Right renal cortex interstitium (tissue), 3 donors: Measurements from ENCODE around the gene ARMC9. TPM values are rescaled to one million over a fixed set of nuclear protein-coding genes. Genes with fewer than 3 reads are reported as not detected.
"Not testable (repeated sequence)": the region's sequence is repeated elsewhere in the genome, so short reads cannot be mapped to it uniquely, and the experiment has no call there.

Source experiments
- DNase-seq, 3 donors: peaks; one replicate each; pipeline ENCODE4 v3.0.0-alpha.2; 2013; ENCODE audit warnings: low read depth in 3 of 3, low spot score in 2 of 3
- polyA plus RNA-seq, 3 donors: library from polyadenylated mRNA; unstranded; fragments of 120-200 nt; gene quantifications; one replicate each; pipeline ENCODE4 v1.2.1, GENCODE V29; 2013; ENCODE audit not compliant: insufficient read length in 3 of 3

Gene ARMC9, protein sequence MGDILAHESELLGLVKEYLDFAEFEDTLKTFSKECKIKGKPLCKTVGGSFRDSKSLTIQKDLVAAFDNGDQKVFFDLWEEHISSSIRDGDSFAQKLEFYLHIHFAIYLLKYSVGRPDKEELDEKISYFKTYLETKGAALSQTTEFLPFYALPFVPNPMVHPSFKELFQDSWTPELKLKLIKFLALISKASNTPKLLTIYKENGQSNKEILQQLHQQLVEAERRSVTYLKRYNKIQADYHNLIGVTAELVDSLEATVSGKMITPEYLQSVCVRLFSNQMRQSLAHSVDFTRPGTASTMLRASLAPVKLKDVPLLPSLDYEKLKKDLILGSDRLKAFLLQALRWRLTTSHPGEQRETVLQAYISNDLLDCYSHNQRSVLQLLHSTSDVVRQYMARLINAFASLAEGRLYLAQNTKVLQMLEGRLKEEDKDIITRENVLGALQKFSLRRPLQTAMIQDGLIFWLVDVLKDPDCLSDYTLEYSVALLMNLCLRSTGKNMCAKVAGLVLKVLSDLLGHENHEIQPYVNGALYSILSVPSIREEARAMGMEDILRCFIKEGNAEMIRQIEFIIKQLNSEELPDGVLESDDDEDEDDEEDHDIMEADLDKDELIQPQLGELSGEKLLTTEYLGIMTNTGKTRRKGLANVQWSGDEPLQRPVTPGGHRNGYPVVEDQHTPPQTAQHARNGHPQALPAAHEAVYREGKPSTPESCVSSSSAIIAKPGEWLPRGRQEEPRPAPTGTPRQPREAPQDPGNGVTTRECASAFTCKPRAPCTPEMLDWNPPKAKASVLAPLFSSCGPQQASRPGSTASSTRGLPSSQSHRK
- 10 to 100 TPM; 24.1 to 29.2 (median 26.5) TPM for polyA plus RNA-seq

GRCh38 chr2:231198291-231199173 is at the start of gene ARMC9:
TSS of gene ARMC9 (plus strand) at chr2:231198631. CDS start at chr2:231206239, 7,608 bp downstream.
- DNase-seq = peak in 2 of 3 donors; percentile 72 to 81

GRCh38 chr2:231152800-231153557 is 45.5 kb upstream of the ARMC9 start:
- no peak for DNase-seq

DNA sequence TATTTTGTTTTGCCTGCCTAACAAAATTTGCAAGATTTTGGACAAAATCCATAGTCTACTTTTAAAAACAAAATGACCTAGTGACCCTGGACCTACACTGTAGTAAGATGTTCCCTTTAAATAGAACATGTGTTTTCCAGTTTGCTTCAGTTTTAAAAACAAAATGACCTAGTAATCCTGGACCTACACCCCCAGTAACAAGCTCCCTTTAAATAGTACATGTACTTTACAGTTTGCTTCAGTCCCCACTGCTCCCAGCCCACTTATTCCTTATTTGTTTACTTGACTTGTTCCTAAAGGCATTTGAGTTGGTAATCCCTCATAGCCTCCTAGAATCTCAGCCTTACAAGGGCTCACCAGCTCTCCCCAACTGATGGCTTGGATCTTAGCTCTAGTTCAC is 39.1 kb upstream of the ARMC9 start:
- no peak for DNase-seq

- DNase-seq = no peak
Observed at GRCh38 chr2:231160701-231161100, 37.7 kb upstream of the ARMC9 start.

DNA sequence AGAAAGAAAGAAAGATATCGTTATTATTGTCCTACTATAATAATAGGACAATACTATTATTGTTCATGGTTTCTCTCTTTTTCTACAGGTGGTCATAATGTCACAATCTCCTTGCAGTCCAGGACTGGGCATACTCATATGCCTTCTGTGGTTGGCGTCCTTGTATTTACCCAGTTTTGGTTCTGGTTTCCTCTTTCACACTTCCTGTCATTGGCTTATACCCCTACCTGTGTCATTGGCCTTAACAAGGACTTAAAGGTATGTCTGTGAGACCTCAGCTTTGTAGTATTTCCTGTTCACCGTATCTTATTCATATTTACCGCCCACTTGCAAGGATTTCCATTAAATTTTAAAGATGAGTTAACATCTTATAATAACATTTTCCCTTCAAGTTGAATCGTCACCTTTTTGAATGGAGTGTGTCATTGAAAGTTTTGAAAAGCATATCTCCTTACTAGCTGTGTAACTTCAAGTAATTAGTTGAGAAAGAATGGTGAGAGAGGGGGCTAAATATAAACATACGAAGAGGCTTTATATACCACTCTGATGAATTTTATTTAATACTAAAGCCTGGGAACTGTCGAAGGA is 37.1 kb upstream of the ARMC9 start:
- DNase-seq = no peak

DNA sequence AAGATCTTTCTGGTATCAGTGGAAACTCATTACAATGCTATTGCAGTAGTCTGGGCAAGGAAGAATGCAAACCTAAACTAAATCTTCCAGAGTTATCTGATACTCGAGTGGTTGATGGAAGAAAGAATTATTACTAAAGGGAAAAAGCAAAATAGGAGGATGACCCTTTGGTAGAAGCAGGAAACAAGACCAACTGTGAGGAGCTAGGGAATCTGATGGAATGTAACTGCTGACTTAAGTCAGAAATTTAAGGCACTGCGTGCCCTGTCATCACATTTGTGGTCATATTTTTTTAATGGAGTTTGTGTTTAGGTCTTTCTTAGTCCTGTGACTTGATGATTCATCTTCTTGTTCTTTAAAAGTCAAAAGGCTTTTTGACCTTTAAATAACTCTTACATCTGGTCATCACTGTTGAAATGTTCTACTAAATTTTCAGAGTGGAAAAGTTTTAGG is 36.5 kb upstream of the ARMC9 start:
- peak in 1 of 3 donors; percentile 49 for DNase-seq

DNA sequence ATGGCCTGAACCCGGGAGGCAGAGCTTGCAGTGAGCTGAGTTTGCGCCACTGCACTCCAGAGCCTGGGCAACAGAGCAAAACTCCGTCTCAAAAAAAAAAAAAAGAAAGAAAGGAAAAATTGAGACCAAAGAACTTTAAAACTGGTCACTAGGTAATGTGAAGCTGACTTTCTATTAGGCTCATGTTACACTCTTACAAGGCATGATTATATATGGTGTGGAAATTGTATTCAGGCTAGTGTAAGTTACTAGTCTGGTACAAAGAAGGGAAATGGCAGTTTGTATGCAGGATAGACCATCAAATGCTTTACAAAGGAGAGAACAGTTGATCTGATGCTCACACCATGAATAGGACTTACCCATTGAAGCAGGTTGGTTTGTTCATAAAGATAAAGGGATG is 35.4 kb upstream of the ARMC9 start:
- no peak for DNase-seq

GRCh38 chr2:231163414-231164095 is 34.9 kb upstream of the ARMC9 start:
- DNase-seq = no peak

DNA sequence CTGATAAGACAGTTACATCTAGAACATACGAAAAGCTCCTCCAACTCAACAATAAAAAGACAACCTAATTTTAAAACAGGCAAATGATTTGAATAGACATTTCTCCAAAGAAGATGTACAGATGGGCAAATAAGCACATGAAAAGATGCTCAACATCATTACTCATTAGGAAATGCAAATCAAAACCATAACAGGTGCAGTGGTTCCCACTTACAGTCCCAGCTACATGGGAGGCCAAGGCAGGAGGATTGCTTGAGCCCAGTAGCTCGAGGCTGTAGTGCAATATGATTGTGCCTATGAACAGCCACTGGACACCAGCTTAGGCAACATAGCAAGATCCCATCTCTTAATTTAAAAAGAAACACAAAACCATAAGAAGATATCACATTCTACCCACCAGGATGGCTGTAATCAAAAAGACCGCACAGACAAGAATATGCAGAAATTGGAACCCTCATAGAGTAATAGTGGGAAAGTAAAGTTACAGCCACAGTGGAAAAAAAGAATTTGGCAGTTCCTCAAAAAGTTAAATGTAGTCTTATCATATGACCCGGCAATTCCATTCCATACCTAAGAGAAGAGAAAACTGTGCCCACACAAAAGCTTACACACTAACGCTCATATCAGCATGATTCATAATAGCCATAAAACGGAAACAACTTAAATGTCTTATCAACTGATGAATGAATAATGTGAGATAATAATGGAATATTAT is 30.5 kb upstream of the ARMC9 start:
- no peak for DNase-seq

- DNase-seq = no peak
Observed at GRCh38 chr2:231168460-231169139, 29.8 kb upstream of the ARMC9 start.

- no peak for DNase-seq
Observed at GRCh38 chr2:231169488-231169887, 28.9 kb upstream of the ARMC9 start.

DNA sequence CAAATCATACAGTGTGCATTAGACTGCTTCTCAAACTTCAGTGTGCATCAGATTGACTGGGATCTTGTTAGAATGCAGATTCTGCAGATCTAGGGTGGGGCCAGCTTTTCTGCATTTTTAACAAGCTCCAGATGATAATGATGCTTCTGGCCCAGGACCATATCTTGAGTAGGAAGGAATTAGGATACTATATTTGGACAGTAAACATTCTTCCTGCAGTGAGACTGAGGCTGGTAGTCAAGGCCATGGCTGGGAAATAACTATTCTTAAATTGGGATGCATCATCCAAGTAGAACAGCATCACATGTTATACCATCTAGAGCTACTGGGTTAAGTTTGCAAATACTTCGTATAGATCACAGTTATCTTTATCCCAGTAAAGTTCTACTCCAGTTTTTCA is 28.4 kb upstream of the ARMC9 start:
- DNase-seq = no peak

DNA sequence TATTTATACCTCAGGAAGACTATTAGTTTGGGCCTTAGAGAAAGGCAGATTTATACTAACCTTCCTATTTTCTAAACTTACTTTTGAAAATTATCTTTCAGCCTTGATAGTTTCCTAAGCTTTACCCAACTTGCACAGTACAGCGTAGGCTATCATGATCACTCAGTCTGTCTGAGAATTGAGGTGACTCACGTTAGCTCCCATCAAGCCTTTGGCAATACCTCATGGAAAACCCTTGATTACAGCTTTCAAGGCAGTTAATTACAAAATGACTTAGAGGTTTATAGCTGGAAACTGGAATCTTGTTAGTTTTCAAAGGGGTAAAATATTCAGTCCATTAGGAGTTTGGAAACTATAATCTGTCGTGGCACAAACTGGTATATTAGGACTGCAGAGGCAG is 26.4 kb upstream of the ARMC9 start:
- DNase-seq = no peak

DNA sequence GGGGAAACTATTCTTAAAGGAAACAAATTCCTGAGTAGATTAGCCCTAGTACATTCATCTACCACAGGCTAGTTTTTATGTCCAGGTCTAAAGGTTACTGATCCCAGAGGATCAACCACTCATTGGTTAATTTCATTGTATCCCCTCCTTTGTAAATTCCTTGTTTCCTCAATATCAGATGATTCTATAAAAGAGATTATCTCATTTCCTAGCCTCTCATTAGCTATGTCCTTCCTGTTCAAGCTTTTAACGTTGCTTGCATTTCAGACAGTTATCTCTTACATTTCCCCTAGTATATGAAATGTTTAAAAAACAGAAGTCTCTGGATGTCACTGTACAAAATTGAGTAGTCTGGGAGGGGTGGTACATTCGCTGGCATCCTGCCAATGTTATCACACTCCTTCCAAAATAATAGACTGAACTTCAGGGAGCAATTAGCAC is 24.2 kb upstream of the ARMC9 start:
- DNase-seq = no peak

- no peak for DNase-seq
Observed at GRCh38 chr2:231176066-231176465, 22.4 kb upstream of the ARMC9 start.

DNA sequence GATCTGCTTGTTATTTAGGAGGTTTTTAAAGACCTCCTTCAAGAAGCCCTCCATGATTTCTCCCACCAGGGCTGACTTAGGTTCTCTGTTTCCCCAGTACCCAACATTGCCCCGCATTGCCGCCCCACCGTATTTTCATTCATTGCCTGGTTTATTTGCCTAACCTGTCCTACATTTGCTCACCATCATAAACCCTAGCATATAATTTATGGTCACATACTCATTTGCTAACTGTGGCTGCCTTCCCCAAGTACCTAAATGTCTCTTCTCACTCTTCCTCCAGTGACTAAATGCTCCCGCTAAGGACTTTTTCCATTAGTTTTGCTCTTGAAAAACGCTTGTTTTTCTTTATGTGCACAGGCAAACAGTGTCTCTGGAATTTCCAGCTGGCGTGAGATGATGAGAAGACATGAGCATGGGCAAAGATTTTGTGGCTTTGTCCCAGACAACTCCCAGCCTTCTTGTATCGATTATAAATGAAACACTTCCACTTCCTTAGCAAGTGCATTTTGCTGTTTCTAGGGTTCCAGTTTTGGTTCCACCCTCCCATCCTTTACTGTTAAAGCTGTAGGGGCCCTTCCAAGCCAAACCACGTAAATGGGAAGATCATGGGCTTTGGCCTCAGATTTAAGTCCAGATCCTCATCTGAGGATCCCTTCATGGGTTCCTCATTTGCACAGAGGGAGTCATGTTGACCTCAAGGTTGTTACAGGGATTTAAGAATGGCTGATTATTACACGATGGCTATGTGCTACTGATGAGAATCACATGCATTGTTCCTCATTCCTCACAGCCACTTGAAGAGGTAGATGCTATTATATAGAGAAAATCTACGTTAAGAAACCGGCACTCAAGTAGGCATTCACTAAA is 21.0 kb upstream of the ARMC9 start:
- DNase-seq = no peak

GRCh38 chr2:231178805-231179204 is 19.6 kb upstream of the ARMC9 start:
- not testable (repeated sequence) for DNase-seq
